Gastrocnemius medialis (tissue), 4 donors: Measurements from ENCODE around the gene NPEPL1. TPM values are rescaled to one million over a fixed set of nuclear protein-coding genes. Genes with fewer than 3 reads are reported as not detected.

ENCODE experiments used
- ATAC-seq, 2 donors: fragments of 150-250 bp; one replicate each; pipeline ENCODE4 v1.9.1; 2016
- DNase-seq, 2 donors: peaks; one replicate each; pipeline ENCODE4 v3.0.0-alpha.2; 2019
- H3K27ac ChIP-seq, 4 donors: fragments of 200-600 bp; sonication (generic); 1 replicate in 1 of 4; 2 replicates in 3 of 4; pipeline ENCODE4 v1.5.1; 2016 to 2018; ENCODE audit warnings: mild to moderate bottlenecking in 2 of 4, moderate library complexity in 1 of 4
- H3K27me3 ChIP-seq, 3 donors: fragments of 200-600 bp; sonication (generic) in 2 of 3; 1 replicate in 1 of 3; 2 replicates in 2 of 3; pipeline versions ENCODE4 v1.5.1 to v1.6.0; 2016 to 2019; ENCODE audit warnings: mild to moderate bottlenecking in 1 of 3, moderate library complexity in 1 of 3
- H3K36me3 ChIP-seq, 2 donors: fragments of 200-600 bp; sonication (generic) in 1 of 2; one replicate each; pipeline ENCODE4 v1.5.1; 2017 to 2018
- H3K4me1 ChIP-seq, 2 donors: fragments of 200-600 bp; sonication (generic) in 1 of 2; one replicate each; pipeline ENCODE4 v1.5.1; 2016 to 2017; ENCODE audit warnings: mild to moderate bottlenecking in 2 of 2
- H3K4me3 ChIP-seq, 4 donors: fragments of 200-600 bp; sonication (generic) in 3 of 4; 1 replicate in 1 of 4; 2 replicates in 3 of 4; pipeline ENCODE4 v1.5.1; 2016 to 2019; ENCODE audit warnings: mild to moderate bottlenecking in 2 of 4
- H3K9me3 ChIP-seq, 3 donors: fragments of 200-600 bp; sonication (generic) in 2 of 3; 1 replicate in 1 of 3; 2 replicates in 2 of 3; pipeline ENCODE4 v1.5.1; 2016 to 2019
- POLR2A ChIP-seq, 2 donors: fragments of 450-650 bp; IDR thresholded peaks; one replicate each; pipeline ENCODE4 v1.6.1; 2017; ENCODE audit warnings: antibody characterized with exemption in 2 of 2, mild to moderate bottlenecking in 2 of 2, moderate library complexity in 2 of 2
- in situ Hi-C, 4 donors: fragments of 200-750 bp; cut with MboI; loops; one replicate each; pipeline versions ENCODE4 v1.15.0 to v1.8.0; 2017; ENCODE audit warnings: low sequenced_read_pairs in 4 of 4
- intact Hi-C: fragments of 100-400 bp; cut with DNase I; formaldehyde crosslinking; loops from one replicate; pipeline ENCODE4 v1.15.1; 2023; ENCODE audit warnings: low total_unique reads
- total RNA-seq, 4 donors: library from RNA; depleted of rRNA; stranded (reverse); fragments of >200 nt; gene quantifications; one replicate each; pipeline versions ENCODE4 v1.1.0 to v1.2.3, GENCODE V29; 2016
- TF ChIP-seq, protein P1 (sequence below), 5 experiments: fragments of 450-650 bp in 3 of 5; fragments of 200-600 bp in 2 of 5; sonication (generic) in 2 of 5; IDR thresholded peaks in 4 of 5; conservative IDR thresholded peaks in 1 of 5; 1 replicate in 4 of 5; 2 replicates in 1 of 5; pipeline ENCODE4 v1.5.1; 2016 to 2019; ENCODE audit warnings: antibody characterized with exemption in 5 of 5, mild to moderate bottlenecking in 3 of 5, moderate library complexity in 3 of 5

The NPEPL1 gene
- total RNA-seq, 4 donors from 2014 or later: 18.1 to 51.5 (median 34.3) TPM

GRCh38 chr20:58677808-58678207, 14.8 kb upstream of the NPEPL1 start:
- in situ Hi-C loops: loop anchor here in 2 of 4 donors (25.0 kb wide), 2 partner anchors 359 to 441 kb away; partner anchors contain the start of genes ANKRD60 (in 2 of the 2), ATP5F1E (in 1 of the 2) and PRELID3B (in 1 of the 2)

DNA sequence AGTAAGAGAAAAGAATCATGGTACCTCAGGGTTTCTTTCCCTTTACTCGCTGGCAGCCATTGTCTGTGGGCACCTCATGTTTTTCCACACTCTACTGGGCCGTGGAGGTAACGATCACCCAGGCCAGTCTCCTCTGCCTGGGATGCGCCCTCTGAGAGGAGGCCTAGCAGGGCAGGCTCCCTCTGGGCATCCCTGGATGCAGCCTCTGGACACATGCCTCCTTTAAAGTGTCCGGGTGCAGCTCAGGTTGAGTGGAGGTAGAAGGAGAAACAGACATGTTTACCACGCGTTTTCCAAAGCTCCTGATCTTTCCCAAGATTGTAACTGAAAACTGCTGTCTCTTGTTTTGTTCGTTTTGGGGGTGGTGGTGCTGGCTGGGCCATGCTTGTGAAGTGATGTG, 13.8 kb upstream of the NPEPL1 start:
- intact Hi-C loops: no loop called here
- Histone ChIP-seq H3K27ac (no peak overlapping the region), H3K36me3 (peaks cover 0 to 36% of the 10 kb centered on the region in 2 donors), H3K9me3 (no peaks in the 10 kb centered on the region), H3K27me3 (no peaks in the 10 kb centered on the region), H3K4me3 (no peak overlapping the region), H3K4me1 (no peaks in the 10 kb centered on the region)
- DNase-seq (no peak), ATAC-seq (no peak)
- in situ Hi-C loops: loop anchor here in 2 of 4 donors (25.0 kb wide), 2 partner anchors 358 to 442 kb away; partner anchors contain the start of genes ANKRD60 (in 2 of the 2), ATP5F1E (in 1 of the 2) and PRELID3B (in 1 of the 2)
- TF ChIP-seq, protein P1, sequence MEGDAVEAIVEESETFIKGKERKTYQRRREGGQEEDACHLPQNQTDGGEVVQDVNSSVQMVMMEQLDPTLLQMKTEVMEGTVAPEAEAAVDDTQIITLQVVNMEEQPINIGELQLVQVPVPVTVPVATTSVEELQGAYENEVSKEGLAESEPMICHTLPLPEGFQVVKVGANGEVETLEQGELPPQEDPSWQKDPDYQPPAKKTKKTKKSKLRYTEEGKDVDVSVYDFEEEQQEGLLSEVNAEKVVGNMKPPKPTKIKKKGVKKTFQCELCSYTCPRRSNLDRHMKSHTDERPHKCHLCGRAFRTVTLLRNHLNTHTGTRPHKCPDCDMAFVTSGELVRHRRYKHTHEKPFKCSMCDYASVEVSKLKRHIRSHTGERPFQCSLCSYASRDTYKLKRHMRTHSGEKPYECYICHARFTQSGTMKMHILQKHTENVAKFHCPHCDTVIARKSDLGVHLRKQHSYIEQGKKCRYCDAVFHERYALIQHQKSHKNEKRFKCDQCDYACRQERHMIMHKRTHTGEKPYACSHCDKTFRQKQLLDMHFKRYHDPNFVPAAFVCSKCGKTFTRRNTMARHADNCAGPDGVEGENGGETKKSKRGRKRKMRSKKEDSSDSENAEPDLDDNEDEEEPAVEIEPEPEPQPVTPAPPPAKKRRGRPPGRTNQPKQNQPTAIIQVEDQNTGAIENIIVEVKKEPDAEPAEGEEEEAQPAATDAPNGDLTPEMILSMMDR (IDR thresholded peaks at IDR 0.05 in 4 of 5, conservative IDR thresholded peaks at IDR 0.05 in 1 of 5): no peak
- TF ChIP-seq POLR2A (IDR thresholded peaks at IDR 0.05): no peak

More at GRCh38 chr20:58677808-58678207, 14.8 kb upstream of the NPEPL1 start:
- H3K27ac ChIP-seq: no peak overlapping the region
- H3K9me3 ChIP-seq: no peaks in the 10 kb centered on the region
- intact Hi-C loops: no loop called here
- DNase-seq (no peak), ATAC-seq (no peak)
- TF ChIP-seq, protein P1 (IDR thresholded peaks at IDR 0.05 in 4 of 5, conservative IDR thresholded peaks at IDR 0.05 in 1 of 5): no peak
- TF ChIP-seq POLR2A (IDR thresholded peaks at IDR 0.05): no peak
- no peaks in the 10 kb centered on the region for H3K27me3 ChIP-seq
- H3K36me3 ChIP-seq: peaks cover 0 to 45% of the 10 kb centered on the region in 2 donors
- H3K4me3 ChIP-seq: no peak overlapping the region
- no peaks in the 10 kb centered on the region for H3K4me1 ChIP-seq

GRCh38 chr20:58682656-58683531, 9.7 kb upstream of the NPEPL1 start:
- TF ChIP-seq POLR2A (IDR thresholded peaks at IDR 0.05): no peak
- TF ChIP-seq, protein P1 (IDR thresholded peaks at IDR 0.05 in 4 of 5, conservative IDR thresholded peaks at IDR 0.05 in 1 of 5): no peak

DNA sequence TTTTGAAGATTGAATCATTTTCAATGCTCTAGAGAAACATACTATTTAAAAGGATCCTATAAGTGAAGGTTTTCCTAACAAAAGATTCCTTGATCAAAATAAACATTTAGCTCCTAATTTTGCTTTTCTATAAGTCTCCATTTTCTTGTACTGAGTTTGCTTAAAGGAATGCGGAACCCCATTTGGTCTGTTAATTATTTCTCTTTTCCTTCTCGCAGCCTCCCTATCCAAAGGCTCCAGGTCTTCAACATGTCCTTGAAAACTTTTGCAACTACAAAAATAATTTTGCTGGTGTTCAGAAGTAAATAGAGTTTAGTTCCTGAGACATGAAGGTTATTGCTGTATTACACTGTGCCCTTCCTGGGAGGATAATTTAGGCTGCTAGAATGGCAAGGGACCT, 8.3 kb upstream of the NPEPL1 start:
- H3K27ac ChIP-seq: no peak overlapping the region
- in situ Hi-C loops: loop anchor here in 2 of 4 donors (25.0 kb wide), 2 partner anchors 353 to 447 kb away; partner anchors contain the start of genes ANKRD60 (in 2 of the 2), ATP5F1E (in 1 of the 2) and PRELID3B (in 1 of the 2)
- no peak overlapping the region for H3K4me3 ChIP-seq

More at GRCh38 chr20:58682656-58683531, 9.7 kb upstream of the NPEPL1 start:
- in situ Hi-C loops (loop anchor here in 2 of 4 donors (25.0 kb wide), 2 partner anchors 354 to 446 kb away; partner anchors contain the start of genes ANKRD60 (in 2 of the 2), ATP5F1E (in 1 of the 2) and PRELID3B (in 1 of the 2)), intact Hi-C loops (no loop called here)
- ATAC-seq (no peak), DNase-seq (no peak)
- Histone ChIP-seq H3K36me3 (no peaks in the 10 kb centered on the region), H3K4me1 (no peaks in the 10 kb centered on the region), H3K9me3 (no peaks in the 10 kb centered on the region), H3K4me3 (no peak overlapping the region), H3K27ac (no peak overlapping the region), H3K27me3 (no peaks in the 10 kb centered on the region)

More for the DNA sequence above, 8.3 kb upstream of the NPEPL1 start:
- H3K4me1 ChIP-seq: peaks cover 7 to 9% of the 10 kb centered on the region in 2 donors
- H3K27me3 ChIP-seq: no peaks in the 10 kb centered on the region
- intact Hi-C loops: no loop called here
- ATAC-seq (no peak), DNase-seq (no peak)
- TF ChIP-seq, protein P1 (IDR thresholded peaks at IDR 0.05 in 4 of 5, conservative IDR thresholded peaks at IDR 0.05 in 1 of 5): no peak
- no peak for TF ChIP-seq POLR2A (IDR thresholded peaks at IDR 0.05)
- no peaks in the 10 kb centered on the region for H3K9me3 ChIP-seq
- no peaks in the 10 kb centered on the region for H3K36me3 ChIP-seq
